Inflammatory macrophage treated with lipopolysaccharide for 4 hours (primary cell): ENCODE data around the gene MDP1.
A peak's percentile ranks its signal among the peaks of the same experiment; 100 is the strongest.
"Not testable (repeated sequence)": the region's sequence is repeated elsewhere in the genome, so short reads cannot be mapped to it uniquely, and the experiment has no call there.

Experiments
- DNase-seq: peaks from one replicate; pipeline ENCODE4 v3.0.0-alpha.2; 2020

MDP1 gene

GRCh38 chr14:24250354-24250753 lies 34.5 kb upstream of the MDP1 start:
- DNase-seq, result no peak

GRCh38 chr14:24249230-24250021 lies 33.6 kb upstream of the MDP1 start:
- DNase-seq, result no peak

GRCh38 chr14:24247422-24247821 lies 31.6 kb upstream of the MDP1 start:
- DNase-seq, result no peak

GRCh38 chr14:24246765-24247212 lies 30.9 kb upstream of the MDP1 start:
- peak; percentile 83 for DNase-seq

- DNase-seq, result not testable (repeated sequence)
These were observed 29.5 kb upstream of the MDP1 start for GRCh38 chr14:24245350-24245749.

- DNase-seq, result peak; percentile 68
These were observed 27.5 kb upstream of the MDP1 start for GRCh38 chr14:24243336-24243836.

- DNase-seq, result peak; percentile 95
These were observed 26.1 kb upstream of the MDP1 start for GRCh38 chr14:24241829-24242443.

- no peak for DNase-seq
These were observed 24.4 kb upstream of the MDP1 start for GRCh38 chr14:24240110-24240918.

GRCh38 chr14:24238527-24239037 lies 22.7 kb upstream of the MDP1 start:
- no peak for DNase-seq

- DNase-seq, result no peak
These were observed 22.3 kb upstream of the MDP1 start for GRCh38 chr14:24238123-24238522.

GRCh38 chr14:24237463-24237955 lies 21.6 kb upstream of the MDP1 start:
- no peak for DNase-seq

- DNase-seq, result no peak
These were observed 21.0 kb upstream of the MDP1 start for GRCh38 chr14:24236689-24237462.

- no peak for DNase-seq
These were observed 20.2 kb upstream of the MDP1 start for GRCh38 chr14:24235804-24236688.

GRCh38 chr14:24234095-24235005 lies 18.5 kb upstream of the MDP1 start:
- no peak for DNase-seq

GRCh38 chr14:24233538-24233866 lies 17.6 kb upstream of the MDP1 start:
- no peak for DNase-seq

GRCh38 chr14:24232645-24233537 lies 17.0 kb upstream of the MDP1 start, which contains the start of gene GMPR2:
GMPR2 (plus strand) TSS chr14:24232929; CDS start chr14:24233254, 325 bp downstream.
- DNase-seq, result peak; percentile 21

- DNase-seq, result peak; percentile 99
These were observed 16.3 kb upstream of the MDP1 start, which contains the start of gene NEDD8 for GRCh38 chr14:24232121-24232644. NEDD8 (minus strand) TSS chr14:24232367; CDS start chr14:24232267, 100 bp downstream.
